Measurements from ENCODE around the gene MRM3. TPM values are rescaled to one million over a fixed set of nuclear protein-coding genes. Genes with fewer than 3 reads are reported as not detected.
"Not testable (repeated sequence)": the region's sequence is repeated elsewhere in the genome, so short reads cannot be mapped to it uniquely, and the experiment has no call there.

MRM3 gene
- total RNA-seq, 1 donor: 40.9 TPM

- no peaks in the 10 kb centered on the region for H3K9me3 ChIP-seq (ENCODE audit: low read depth, low read length)
- H3K27me3 ChIP-seq (ENCODE audit: insufficient read depth, low read length): no peaks in the 10 kb centered on the region
- peaks cover 19% of the 10 kb centered on the region for H3K4me1 ChIP-seq (ENCODE audit: insufficient read depth, low read length)
- no peak overlapping the region for H3K4me3 ChIP-seq (ENCODE audit: low read length)
These were observed 2.0 kb downstream of the MRM3 start for GRCh38 chr17:784143-784542.

DNA sequence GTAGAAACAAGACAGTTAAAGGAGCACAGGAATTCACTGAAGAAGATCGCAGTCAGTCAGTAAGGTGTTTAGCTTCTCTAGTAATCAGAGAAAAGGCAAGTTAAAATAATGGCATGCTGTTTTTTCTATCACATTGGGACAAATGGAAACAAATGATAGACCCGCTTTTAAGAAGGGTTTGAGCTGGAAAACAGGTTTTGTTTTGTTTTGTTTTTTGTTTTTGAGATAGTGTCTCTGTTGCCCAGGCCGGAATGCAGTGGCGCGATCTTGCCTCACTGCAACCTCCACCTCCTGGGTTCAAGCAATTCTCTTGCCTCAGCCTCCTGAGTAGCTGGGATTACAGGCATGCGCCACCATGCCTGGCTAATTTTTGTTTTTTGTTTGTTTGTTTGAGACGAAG is 3.7 kb downstream of the MRM3 start:
- H3K4me3 ChIP-seq (ENCODE audit: low read length); H3K27me3 ChIP-seq (ENCODE audit: insufficient read depth, low read length); H3K9me3 ChIP-seq (ENCODE audit: low read depth, low read length): not testable (repeated sequence)
- H3K4me1 ChIP-seq (ENCODE audit: insufficient read depth, low read length): peaks cover 17% of the 10 kb centered on the region

- H3K27me3 ChIP-seq (ENCODE audit: insufficient read depth, low read length): no peaks in the 10 kb centered on the region
- H3K4me1 ChIP-seq (ENCODE audit: insufficient read depth, low read length): peaks cover 9% of the 10 kb centered on the region
- no peaks in the 10 kb centered on the region for H3K9me3 ChIP-seq (ENCODE audit: low read depth, low read length)
- no peak overlapping the region for H3K4me3 ChIP-seq (ENCODE audit: low read length)
These were observed 5.6 kb downstream of the MRM3 start for GRCh38 chr17:787641-788221.

DNA sequence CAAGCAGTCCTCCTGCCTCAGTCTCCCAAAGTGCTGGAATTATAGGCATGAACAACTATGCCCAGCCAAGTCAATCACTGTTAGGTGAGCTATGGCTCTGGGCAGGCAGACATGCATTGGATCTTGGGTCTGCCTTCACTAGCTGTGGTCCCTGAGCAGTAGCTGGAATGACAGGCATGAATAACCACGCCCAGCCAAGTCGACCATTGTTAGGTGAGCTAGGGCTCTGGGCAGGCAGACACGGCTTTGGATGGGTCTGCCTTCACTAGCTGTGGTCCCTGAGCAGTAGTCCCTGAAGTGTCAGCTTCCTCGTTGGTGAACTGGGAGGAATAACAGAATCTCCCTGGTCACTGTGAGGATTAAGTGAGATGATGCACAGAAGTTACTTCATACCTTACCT is 6.4 kb downstream of the MRM3 start:
- Histone ChIP-seq H3K4me1 (ENCODE audit: insufficient read depth, low read length) (peaks cover under 1% of the 10 kb centered on the region), H3K27me3 (ENCODE audit: insufficient read depth, low read length) (no peaks in the 10 kb centered on the region), H3K4me3 (ENCODE audit: low read length) (no peak overlapping the region), H3K9me3 (ENCODE audit: low read depth, low read length) (no peaks in the 10 kb centered on the region)

DNA sequence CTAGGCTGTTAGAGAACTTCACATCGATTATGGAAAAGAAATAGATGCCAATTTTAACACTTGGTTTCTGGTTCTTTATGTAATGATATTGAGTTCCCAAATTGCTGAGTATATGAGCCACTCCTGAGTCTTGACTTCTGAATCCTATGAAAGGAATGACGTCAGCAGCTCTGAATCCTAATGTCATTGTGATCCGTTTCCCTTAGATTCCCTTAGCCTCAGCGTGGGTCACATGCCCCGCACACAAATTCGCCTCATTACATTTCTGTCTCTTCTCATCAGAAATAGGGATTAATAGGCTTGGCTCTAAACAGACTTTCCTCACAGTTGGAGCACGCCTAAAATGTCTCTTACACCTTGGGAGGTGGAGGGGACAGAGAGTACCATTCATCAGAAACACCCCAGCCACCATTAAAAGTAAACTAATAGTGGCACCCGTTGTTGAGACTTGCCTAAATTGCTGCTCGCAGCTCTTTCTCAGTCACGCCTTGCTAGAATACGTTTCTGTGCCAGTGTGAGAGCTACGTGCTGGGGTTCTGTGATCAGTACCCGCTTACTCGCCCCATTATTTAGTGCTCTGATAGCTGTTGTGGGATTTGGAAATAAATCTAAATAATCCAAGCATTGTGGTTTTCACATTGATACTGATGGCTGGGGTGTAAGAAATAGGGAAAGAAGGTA is 7.1 kb downstream of the MRM3 start:
- no peak overlapping the region for H3K4me3 ChIP-seq (ENCODE audit: low read length)
- H3K4me1 ChIP-seq (ENCODE audit: insufficient read depth, low read length): no peaks in the 10 kb centered on the region
- no peaks in the 10 kb centered on the region for H3K27me3 ChIP-seq (ENCODE audit: insufficient read depth, low read length)
- H3K9me3 ChIP-seq (ENCODE audit: low read depth, low read length): no peaks in the 10 kb centered on the region

DNA sequence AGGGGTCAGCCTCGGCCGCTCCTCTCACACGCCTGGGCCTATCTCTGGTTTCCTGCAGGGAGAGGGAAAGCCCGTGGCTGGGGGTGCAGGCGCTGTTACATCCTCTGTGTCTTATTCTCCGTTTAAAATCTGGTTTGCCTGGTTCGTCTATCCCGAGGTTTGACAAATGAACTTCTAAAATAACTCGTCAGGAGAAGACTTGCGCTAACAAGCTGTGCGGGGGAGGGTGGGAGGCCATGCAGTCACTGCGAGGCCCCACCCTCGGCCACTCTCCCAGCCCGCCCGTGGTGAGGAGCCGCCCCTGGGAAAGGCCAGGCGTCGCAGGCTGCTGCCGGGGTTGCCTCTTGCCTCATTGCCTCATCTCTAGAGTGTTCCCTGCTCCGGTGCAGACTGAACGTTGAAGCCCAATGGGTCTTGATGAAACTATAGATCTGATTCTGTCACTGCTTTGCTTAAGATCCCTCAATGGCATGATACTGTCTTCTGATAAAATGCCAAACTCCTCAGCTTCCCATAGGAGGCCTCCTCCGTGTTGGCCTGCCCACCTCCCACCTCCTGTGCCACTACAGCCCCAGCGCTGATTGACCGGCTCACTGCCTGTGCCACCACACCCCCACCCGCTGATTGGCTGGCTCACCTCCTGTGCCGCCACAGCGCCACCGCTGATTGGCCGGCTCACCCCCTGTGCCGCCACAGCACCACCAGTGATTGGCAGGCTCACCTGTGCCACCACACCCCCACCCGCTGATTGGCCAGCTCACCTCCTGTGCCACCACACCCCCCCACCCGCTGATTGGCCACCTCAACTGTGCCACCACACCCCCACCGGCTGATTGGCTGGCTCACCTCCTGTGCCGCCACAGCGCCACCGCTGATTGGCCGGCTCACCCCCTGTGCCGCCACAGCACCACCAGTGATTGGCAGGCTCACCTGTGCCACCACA is 8.0 kb downstream of the MRM3 start:
- not testable (repeated sequence) for H3K4me1 ChIP-seq (ENCODE audit: insufficient read depth, low read length); H3K4me3 ChIP-seq (ENCODE audit: low read length); H3K27me3 ChIP-seq (ENCODE audit: insufficient read depth, low read length); H3K9me3 ChIP-seq (ENCODE audit: low read depth, low read length)

DNA sequence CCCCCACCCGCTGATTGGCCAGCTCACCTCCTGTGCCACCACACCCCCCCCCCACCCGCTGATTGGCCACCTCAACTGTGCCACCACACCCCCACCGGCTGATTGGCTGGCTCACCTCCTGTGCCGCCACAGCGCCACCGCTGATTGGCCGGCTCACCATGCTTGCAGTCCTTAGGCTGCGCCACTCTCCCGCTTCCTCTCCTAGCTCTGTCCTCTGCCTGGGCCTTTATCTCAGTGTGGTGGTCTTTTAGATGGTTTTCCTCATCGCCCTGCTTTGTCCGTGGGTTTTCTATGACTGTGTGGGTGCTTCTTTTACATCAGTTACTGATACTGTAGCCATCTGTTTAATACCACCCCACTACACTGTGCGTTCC is 8.7 kb downstream of the MRM3 start:
- H3K9me3 ChIP-seq (ENCODE audit: low read depth, low read length); H3K4me3 ChIP-seq (ENCODE audit: low read length); H3K27me3 ChIP-seq (ENCODE audit: insufficient read depth, low read length); H3K4me1 ChIP-seq (ENCODE audit: insufficient read depth, low read length): not testable (repeated sequence)

DNA sequence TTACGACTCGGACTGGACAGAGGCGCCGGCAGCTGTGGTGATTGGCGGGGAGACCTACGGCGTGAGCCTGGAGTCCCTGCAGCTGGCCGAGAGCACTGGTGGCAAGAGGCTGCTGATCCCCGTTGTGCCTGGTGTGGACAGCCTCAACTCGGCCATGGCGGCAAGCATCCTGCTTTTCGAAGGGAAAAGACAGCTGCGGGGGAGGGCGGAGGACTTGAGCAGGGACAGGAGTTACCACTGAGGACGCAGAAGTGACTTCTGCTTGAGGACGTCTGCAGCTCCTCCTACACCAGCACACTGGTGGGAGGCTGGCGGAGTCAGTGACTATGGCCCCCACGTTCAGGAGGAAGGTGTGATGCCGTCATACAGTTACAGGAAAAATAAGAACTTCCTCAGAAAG is 9.7 kb downstream of the MRM3 start:
- H3K27me3 ChIP-seq (ENCODE audit: insufficient read depth, low read length): no peaks in the 10 kb centered on the region
- no peaks in the 10 kb centered on the region for H3K9me3 ChIP-seq (ENCODE audit: low read depth, low read length)
- H3K4me3 ChIP-seq (ENCODE audit: low read length): no peak overlapping the region
- peaks cover 5% of the 10 kb centered on the region for H3K4me1 ChIP-seq (ENCODE audit: insufficient read depth, low read length)

- H3K27me3 ChIP-seq (ENCODE audit: insufficient read depth, low read length): no peaks in the 10 kb centered on the region
- H3K4me3 ChIP-seq (ENCODE audit: low read length): no peak overlapping the region
- H3K9me3 ChIP-seq (ENCODE audit: low read depth, low read length): no peaks in the 10 kb centered on the region
- peaks cover 5% of the 10 kb centered on the region for H3K4me1 ChIP-seq (ENCODE audit: insufficient read depth, low read length)
These were observed 10.1 kb downstream of the MRM3 start for GRCh38 chr17:792277-792676.

DNA sequence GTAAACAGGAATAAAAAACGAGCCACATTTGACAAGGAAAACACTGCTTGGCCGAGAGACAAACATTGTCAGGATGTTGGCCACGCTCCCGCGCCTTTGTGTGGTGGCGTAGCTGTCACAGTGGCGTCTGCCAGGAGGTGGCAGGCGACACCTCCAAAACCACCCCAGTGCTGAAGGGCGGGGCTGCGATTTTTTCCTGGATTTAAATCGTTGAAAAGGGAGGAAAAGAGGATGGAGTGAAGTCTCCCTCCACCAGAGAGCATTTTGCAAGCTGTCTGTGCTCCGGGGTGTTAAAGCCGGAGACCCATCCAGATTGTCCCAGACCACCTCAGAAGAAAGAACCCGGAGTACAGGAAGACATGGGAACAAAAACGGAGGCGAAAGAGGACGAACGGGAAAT is 12.7 kb downstream of the MRM3 start:
- Histone ChIP-seq H3K4me3 (ENCODE audit: low read length) (no peak overlapping the region), H3K4me1 (ENCODE audit: insufficient read depth, low read length) (peaks cover 5% of the 10 kb centered on the region)

GRCh38 chr17:795276-795675 is 13.1 kb downstream of the MRM3 start:
- Histone ChIP-seq H3K4me3 (ENCODE audit: low read length) (no peak overlapping the region), H3K4me1 (ENCODE audit: insufficient read depth, low read length) (peaks cover 5% of the 10 kb centered on the region), H3K9me3 (ENCODE audit: low read depth, low read length) (no peaks in the 10 kb centered on the region), H3K27me3 (ENCODE audit: insufficient read depth, low read length) (no peaks in the 10 kb centered on the region)

More for the DNA sequence above, 12.7 kb downstream of the MRM3 start:
- Histone ChIP-seq H3K9me3 (ENCODE audit: low read depth, low read length) (no peaks in the 10 kb centered on the region), H3K27me3 (ENCODE audit: insufficient read depth, low read length) (no peaks in the 10 kb centered on the region)

DNA sequence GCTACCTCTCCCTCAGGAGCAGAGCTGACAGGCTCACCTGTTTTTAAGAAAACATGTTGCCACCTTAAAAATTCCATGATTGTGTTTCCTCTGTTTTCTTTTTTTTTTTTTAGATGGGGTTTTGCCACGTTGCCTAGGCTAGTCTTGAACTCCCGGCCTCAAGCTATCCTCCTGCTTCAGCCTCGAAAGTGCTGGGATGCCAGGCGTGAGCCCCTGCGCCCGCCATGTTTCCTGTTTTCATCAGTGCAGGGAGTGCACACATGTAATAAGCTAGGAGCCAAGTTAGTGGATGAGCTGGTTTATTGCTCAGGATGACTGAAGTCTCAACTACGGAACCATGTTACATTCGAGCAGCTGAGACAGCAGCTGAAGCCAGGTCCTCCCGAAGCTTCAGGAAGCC is 13.6 kb downstream of the MRM3 start:
- no peaks in the 10 kb centered on the region for H3K9me3 ChIP-seq (ENCODE audit: low read depth, low read length)
- H3K4me3 ChIP-seq (ENCODE audit: low read length): no peak overlapping the region
- H3K4me1 ChIP-seq (ENCODE audit: insufficient read depth, low read length): peaks cover 5% of the 10 kb centered on the region
- no peaks in the 10 kb centered on the region for H3K27me3 ChIP-seq (ENCODE audit: insufficient read depth, low read length)

DNA sequence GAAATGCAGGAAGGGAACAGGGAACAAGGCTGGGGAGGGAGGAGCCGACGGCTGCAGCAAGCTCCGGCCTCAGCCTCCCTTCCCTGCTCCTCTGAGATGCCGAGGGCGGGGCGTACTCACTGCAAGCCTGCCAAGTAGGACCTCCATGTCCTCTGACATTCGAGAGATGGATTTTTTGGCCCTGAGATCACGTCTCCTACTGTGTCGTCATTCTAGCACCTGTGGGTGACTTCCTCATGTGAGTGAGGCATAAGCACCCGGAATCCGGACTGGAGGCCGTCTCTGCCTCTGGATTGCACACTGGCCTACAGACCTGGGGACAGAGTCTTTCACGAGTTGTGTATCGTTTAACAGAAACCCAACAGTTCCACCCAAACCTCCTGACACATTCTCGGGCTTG is 14.5 kb downstream of the MRM3 start:
- Histone ChIP-seq H3K27me3 (ENCODE audit: insufficient read depth, low read length) (no peaks in the 10 kb centered on the region), H3K9me3 (ENCODE audit: low read depth, low read length) (no peaks in the 10 kb centered on the region), H3K4me3 (ENCODE audit: low read length) (no peak overlapping the region), H3K4me1 (ENCODE audit: insufficient read depth, low read length) (peaks cover 5% of the 10 kb centered on the region)

GRCh38 chr17:797236-797840 is 15.2 kb downstream of the MRM3 start:
- H3K9me3 ChIP-seq (ENCODE audit: low read depth, low read length): no peaks in the 10 kb centered on the region
- H3K4me1 ChIP-seq (ENCODE audit: insufficient read depth, low read length): peaks cover 5% of the 10 kb centered on the region
- no peaks in the 10 kb centered on the region for H3K27me3 ChIP-seq (ENCODE audit: insufficient read depth, low read length)
- no peak overlapping the region for H3K4me3 ChIP-seq (ENCODE audit: low read length)

- Histone ChIP-seq H3K9me3 (ENCODE audit: low read depth, low read length) (no peaks in the 10 kb centered on the region), H3K4me3 (ENCODE audit: low read length) (no peak overlapping the region), H3K4me1 (ENCODE audit: insufficient read depth, low read length) (peaks cover 5% of the 10 kb centered on the region), H3K27me3 (ENCODE audit: insufficient read depth, low read length) (no peaks in the 10 kb centered on the region)
These were observed 16.1 kb downstream of the MRM3 start for GRCh38 chr17:798246-798645.

All from mononuclear cell (primary cell).